ENCODE measurements around the gene CNST.
"Not testable (repeated sequence)": the region's sequence is repeated elsewhere in the genome, so short reads cannot be mapped to it uniquely, and the experiment has no call there.

Gene CNST

DNA sequence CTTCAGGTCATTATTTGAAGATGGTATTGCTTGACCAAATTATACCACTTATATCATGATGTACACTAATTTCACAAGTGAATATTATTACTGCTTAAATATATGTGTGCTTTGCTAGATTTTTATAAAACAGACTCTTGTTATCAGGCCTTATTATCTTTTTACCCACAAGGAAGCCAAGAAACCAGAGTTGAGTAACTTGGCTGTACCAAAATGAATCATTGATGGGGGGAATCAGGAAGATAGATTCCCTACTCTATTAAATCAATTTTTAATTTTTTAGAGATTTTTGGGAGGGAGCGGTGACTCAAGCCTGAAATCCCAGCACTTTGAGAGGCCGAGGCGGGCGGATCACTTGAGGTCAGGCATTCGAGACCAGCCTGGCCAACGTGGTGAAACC is 141.9 kb downstream of the CNST start:
- FAIRE-seq (no peak), DNase-seq (ENCODE audit: insufficient read length, low spot score) (no peak)
- TF ChIP-seq POLR2AphosphoS5 (IDR thresholded peaks at IDR 0.05; ENCODE audit: low read depth, low read length) (no peak), POU2F2 (IDR thresholded peaks at IDR 0.05; ENCODE audit: low read depth, low read length) (no peak), SPI1 (IDR thresholded peaks at IDR 0.05; ENCODE audit: low read depth, low read length) (no peak), PAX5 (IDR thresholded peaks at IDR 0.05; ENCODE audit: insufficient read depth, low read length, severe bottlenecking) (no peak), TAF1 (IDR thresholded peaks at IDR 0.05; ENCODE audit: low read depth, low read length) (no peak), POLR2A (IDR thresholded peaks at IDR 0.05; ENCODE audit: low read depth, low read length) (no peak)

DNA sequence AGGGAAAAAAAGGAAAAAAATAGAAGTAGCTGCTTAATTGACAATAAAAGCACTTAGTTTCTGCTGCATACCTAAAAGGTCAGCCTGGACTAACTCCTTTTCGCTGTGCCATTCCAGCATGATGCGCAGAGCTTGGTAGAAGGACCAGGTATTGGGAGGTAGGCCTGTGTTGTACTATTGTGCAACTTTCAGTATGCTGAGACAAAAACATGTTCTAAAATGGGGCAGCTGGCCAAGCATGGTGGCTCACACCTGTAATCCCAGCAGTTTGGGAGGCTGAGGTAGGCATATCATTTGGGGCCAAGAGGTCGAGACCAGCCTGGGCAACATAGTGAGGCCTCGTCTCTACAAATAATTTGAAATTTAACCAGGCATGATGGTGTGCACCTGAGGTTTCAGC is 142.9 kb downstream of the CNST start:
- TF ChIP-seq POLR2A (IDR thresholded peaks at IDR 0.05; ENCODE audit: low read depth, low read length) (no peak), POLR2AphosphoS5 (IDR thresholded peaks at IDR 0.05; ENCODE audit: low read depth, low read length) (no peak), PAX5 (IDR thresholded peaks at IDR 0.05; ENCODE audit: insufficient read depth, low read length, severe bottlenecking) (no peak)
- DNase-seq (ENCODE audit: insufficient read length, low spot score), result no peak
- FAIRE-seq, result no peak

DNA sequence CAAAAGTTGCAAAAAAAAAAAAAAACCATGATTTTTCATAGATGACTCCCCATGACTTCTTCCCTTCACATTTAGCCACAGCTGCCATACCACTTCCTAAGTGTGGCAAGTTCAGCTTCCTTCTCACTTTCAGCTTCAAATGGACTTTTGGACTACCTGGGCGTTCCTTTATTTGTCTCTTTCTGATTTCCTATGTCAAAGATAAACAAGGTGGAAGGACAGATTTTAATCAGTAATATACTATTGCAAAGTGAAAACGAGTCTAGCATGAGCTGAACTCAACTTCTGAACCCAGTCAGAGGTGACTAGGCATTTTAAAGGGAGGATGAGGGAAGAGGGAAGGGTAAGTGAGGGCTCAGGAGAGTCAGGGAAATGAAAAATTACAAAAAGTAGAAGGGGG is 143.6 kb downstream of the CNST start:
- TF ChIP-seq POLR2A (IDR thresholded peaks at IDR 0.05; ENCODE audit: low read depth, low read length) (no peak), TAF1 (IDR thresholded peaks at IDR 0.05; ENCODE audit: low read depth, low read length) (no peak), PAX5 (IDR thresholded peaks at IDR 0.05; ENCODE audit: insufficient read depth, low read length, severe bottlenecking) (no peak), SPI1 (IDR thresholded peaks at IDR 0.05; ENCODE audit: low read depth, low read length) (no peak), POU2F2 (IDR thresholded peaks at IDR 0.05; ENCODE audit: low read depth, low read length) (no peak), POLR2AphosphoS5 (IDR thresholded peaks at IDR 0.05; ENCODE audit: low read depth, low read length) (no peak)
- FAIRE-seq (no peak), DNase-seq (ENCODE audit: insufficient read length, low spot score) (no peak)

DNA sequence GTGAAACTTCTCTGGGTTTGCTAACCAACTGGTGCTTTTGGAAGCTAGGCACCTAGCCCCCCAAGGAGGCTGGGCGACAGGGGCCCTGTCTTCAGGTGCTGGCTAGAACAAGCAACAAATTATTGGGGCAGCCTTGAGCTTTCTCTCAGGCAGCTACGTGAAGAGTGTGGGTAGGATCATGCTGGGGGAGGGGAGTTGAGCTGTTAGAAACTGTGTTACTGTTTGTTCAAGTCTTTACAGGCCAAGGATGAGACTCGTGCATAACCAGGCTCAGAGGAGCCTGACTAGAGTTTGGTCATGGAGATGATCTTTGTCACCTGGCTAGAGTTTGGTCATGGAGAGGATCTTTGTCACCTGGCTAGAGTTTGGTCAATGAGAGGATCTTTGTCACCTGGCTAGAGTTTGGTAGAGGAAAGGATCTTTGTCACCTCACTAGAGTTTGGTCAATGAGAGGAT is 145.3 kb downstream of the CNST start:
- no peak for DNase-seq (ENCODE audit: insufficient read length, low spot score)
- TF ChIP-seq TAF1 (IDR thresholded peaks at IDR 0.05; ENCODE audit: low read depth, low read length), result no peak
- no peak for TF ChIP-seq SPI1 (IDR thresholded peaks at IDR 0.05; ENCODE audit: low read depth, low read length)
- TF ChIP-seq POLR2A (IDR thresholded peaks at IDR 0.05; ENCODE audit: low read depth, low read length), result no peak
- TF ChIP-seq POLR2AphosphoS5 (IDR thresholded peaks at IDR 0.05; ENCODE audit: low read depth, low read length), result no peak
- TF ChIP-seq PAX5 (IDR thresholded peaks at IDR 0.05; ENCODE audit: insufficient read depth, low read length, severe bottlenecking), result no peak
- no peak for TF ChIP-seq POU2F2 (IDR thresholded peaks at IDR 0.05; ENCODE audit: low read depth, low read length)
- no peak for FAIRE-seq

DNA sequence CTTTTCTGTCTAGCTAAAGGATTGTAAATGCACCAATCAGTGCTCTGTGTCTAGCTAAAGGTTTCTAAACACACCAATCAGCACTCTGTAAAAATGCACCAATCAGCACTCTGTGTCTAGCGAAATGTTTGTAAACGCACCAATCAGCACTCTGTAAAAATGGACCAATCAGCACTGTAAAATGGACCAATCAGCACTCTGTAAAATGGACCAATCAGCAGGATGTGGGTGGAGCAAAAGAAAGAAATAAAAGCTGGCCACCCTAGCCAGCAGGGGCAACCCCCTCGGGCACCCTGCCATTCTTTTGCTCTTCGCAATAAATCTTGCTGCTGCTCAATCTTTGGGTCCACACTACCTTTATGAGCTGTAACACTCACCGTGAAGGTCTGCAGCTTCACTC is 146.2 kb downstream of the CNST start:
- not testable (repeated sequence) for DNase-seq (ENCODE audit: insufficient read length, low spot score); FAIRE-seq
